BJ (cell line): Measurements from ENCODE around the gene EIF2AK2. TPM values are rescaled to one million over a fixed set of nuclear protein-coding genes. Genes with fewer than 3 reads are reported as not detected.
A peak's percentile ranks its signal among the peaks of the same experiment; 100 is the strongest.
"Not testable (repeated sequence)": the region's sequence is repeated elsewhere in the genome, so short reads cannot be mapped to it uniquely, and the experiment has no call there.

ENCODE experiments used
- CTCF ChIA-PET: fragments of 350-600 bp; formaldehyde crosslinking; extraction: SDS; loops from one replicate; lab custom pipeline; 2021; ENCODE audit warnings: antibody characterized with exemption, inconsistent platforms; lab: Yijun Ruan, JAX
- POLR2A ChIA-PET: fragments of 300-600 bp; sonication (Branson Sonifier 250); formaldehyde crosslinking; extraction: SDS; loops from one replicate; lab custom pipeline; 2021; ENCODE audit warnings: antibody characterized with exemption; lab: Charles Lee
- DNase-seq: peaks from one replicate; pipeline ENCODE4 v3.0.0-alpha.2; 2011; ENCODE audit warnings: low read depth
- H3K27me3 ChIP-seq: 2 replicates; pipeline ENCODE4 v1.6.0; 2011; ENCODE audit warnings: low read length; ENCODE audit not compliant: control insufficient read depth, insufficient read depth
- H3K36me3 ChIP-seq: 2 replicates; pipeline ENCODE4 v1.5.1; 2011; ENCODE audit warnings: low read length; ENCODE audit not compliant: control insufficient read depth, insufficient read depth
- H3K4me3 ChIP-seq: 2 replicates; pipeline ENCODE4 v1.5.1; 2011; ENCODE audit warnings: low read depth, mild to moderate bottlenecking, control low read depth, low read length
- CTCF ChIP-seq: IDR thresholded peaks from 2 replicates; pipeline ENCODE4 v1.5.1; 2011; ENCODE audit warnings: low read depth, mild to moderate bottlenecking, control low read depth, inconsistent platforms, low read length, moderate library complexity; ENCODE audit not compliant: insufficient read depth
- polyA minus RNA-seq: library from RNA; depleted of rRNA, polyadenylated mRNA; stranded (reverse); fragments of >200 nt; gene quantifications from 2 replicates; pipeline ENCODE4 v1.2.3, GENCODE V29; 2011; rRNA and poly(A)+ RNA removed
- polyA plus RNA-seq: library from polyadenylated mRNA; depleted of rRNA; stranded (reverse); fragments of >200 nt; gene quantifications from 2 replicates; pipeline ENCODE4 v1.2.3, GENCODE V29; 2011; rRNA removed

The EIF2AK2 gene
- polyA plus RNA-seq (9.3 and 18.6 TPM in 2 replicates), polyA minus RNA-seq (13.6 and 14.7 TPM in 2 replicates)

GRCh38 chr2:37156857-37157714 lies at the start of gene EIF2AK2:
Gene EIF2AK2 (minus strand): TSS chr2:37156980. CDS start chr2:37147806, 9,174 bp downstream.
- H3K36me3 ChIP-seq, result no peaks in the 10 kb centered on the region
- H3K4me3 ChIP-seq, result peak within 1 kb of the TSS; percentile 76
- DNase-seq, result no peak
- ChIA-PET CTCF (interaction anchor here (0.5 to 2.5 kb wide), 3 partner anchors 10 to 605 kb away, joined by 3 to 9 read pairs (median 3); no protein-coding TSS in a partner anchor), POLR2A (interaction anchor here (0.5 to 0.7 kb wide), 2 partner anchors 16 to 170 kb away, joined by 6 to 13 read pairs; no protein-coding TSS in a partner anchor)
- no peak for TF ChIP-seq CTCF
- H3K27me3 ChIP-seq, result no peaks in the 10 kb centered on the region

- ChIA-PET CTCF (no interaction called here), POLR2A (no interaction called here)
- Histone ChIP-seq H3K27me3 (no peaks in the 10 kb centered on the region), H3K36me3 (peaks cover 11% of the 10 kb centered on the region), H3K4me3 (no peak overlapping the region)
- no peak for DNase-seq
- no peak for TF ChIP-seq CTCF
Observed at GRCh38 chr2:37205689-37206341, 49.0 kb upstream of the EIF2AK2 start.

GRCh38 chr2:37205071-37205661 lies 48.4 kb upstream of the EIF2AK2 start:
- DNase-seq, H3K27me3 ChIP-seq, H3K4me3 ChIP-seq, POLR2A ChIA-PET: not testable (repeated sequence)
- CTCF ChIA-PET, result interaction anchor here (0.5 kb wide), 1 partner anchor 672 kb away, joined by 4 read pairs; no protein-coding TSS in a partner anchor
- H3K36me3 ChIP-seq, result peaks cover 11% of the 10 kb centered on the region

- Histone ChIP-seq H3K4me3 (no peak overlapping the region), H3K27me3 (no peaks in the 10 kb centered on the region), H3K36me3 (peaks cover 11% of the 10 kb centered on the region)
- ChIA-PET CTCF (interaction anchor here (0.7 to 1.3 kb wide), 3 partner anchors 9 to 104 kb away, joined by 3 read pairs; no protein-coding TSS in a partner anchor), POLR2A (no interaction called here)
- DNase-seq, result no peak
- TF ChIP-seq CTCF, result no peak
Observed at GRCh38 chr2:37203708-37204107, 46.9 kb upstream of the EIF2AK2 start.

- Histone ChIP-seq H3K4me3 (no peak overlapping the region), H3K27me3 (no peaks in the 10 kb centered on the region), H3K36me3 (peaks cover 11% of the 10 kb centered on the region)
- CTCF ChIA-PET, result no interaction called here
- POLR2A ChIA-PET, result no interaction called here
- TF ChIP-seq CTCF, result no peak
- no peak for DNase-seq
Observed at GRCh38 chr2:37201766-37202165, 45.0 kb upstream of the EIF2AK2 start.
